Stimulated activated CD8-positive, alpha-beta memory T cell treated with anti-CD3 and anti-CD28 coated beads, Interleukin-4, amount 100 ng/mL, for 4 hours (primary cell): ENCODE results near the gene PANX2.
"Not testable (repeated sequence)": the region's sequence is repeated elsewhere in the genome, so short reads cannot be mapped to it uniquely, and the experiment has no call there.

Experiments
- DNase-seq, 2 donors: peaks; one replicate each; pipeline ENCODE4 v3.0.0-alpha.2; 2020; ENCODE audit warnings: low read depth in 2 of 2, low spot score in 1 of 2

Gene PANX2

GRCh38 chr22:50147258-50148165 is 23.0 kb upstream of the PANX2 start:
- DNase-seq, result not testable (repeated sequence)

DNA sequence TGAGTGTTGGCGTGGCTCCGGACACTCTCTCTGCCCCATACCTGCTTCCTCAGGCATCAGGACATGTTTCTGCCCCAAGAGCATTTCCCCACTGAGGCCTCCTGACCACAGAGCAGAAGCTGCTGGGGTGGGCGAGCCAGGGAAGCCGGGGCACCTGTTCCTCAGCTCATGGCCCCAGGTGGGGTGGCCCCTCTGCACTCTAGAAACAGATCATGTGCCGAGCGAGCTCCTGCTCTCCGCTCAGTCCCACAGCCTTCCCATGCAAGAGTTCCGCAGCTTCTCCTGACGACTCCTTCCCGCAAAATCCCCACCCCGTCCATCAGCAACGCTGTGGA is 22.4 kb upstream of the PANX2 start:
- no peak for DNase-seq

- peak; percentile 35 to 51 for DNase-seq
Measured at GRCh38 chr22:50148991-50149721, 21.4 kb upstream of the PANX2 start.

- no peak for DNase-seq
Measured at GRCh38 chr22:50150161-50151129, 20.1 kb upstream of the PANX2 start.

DNA sequence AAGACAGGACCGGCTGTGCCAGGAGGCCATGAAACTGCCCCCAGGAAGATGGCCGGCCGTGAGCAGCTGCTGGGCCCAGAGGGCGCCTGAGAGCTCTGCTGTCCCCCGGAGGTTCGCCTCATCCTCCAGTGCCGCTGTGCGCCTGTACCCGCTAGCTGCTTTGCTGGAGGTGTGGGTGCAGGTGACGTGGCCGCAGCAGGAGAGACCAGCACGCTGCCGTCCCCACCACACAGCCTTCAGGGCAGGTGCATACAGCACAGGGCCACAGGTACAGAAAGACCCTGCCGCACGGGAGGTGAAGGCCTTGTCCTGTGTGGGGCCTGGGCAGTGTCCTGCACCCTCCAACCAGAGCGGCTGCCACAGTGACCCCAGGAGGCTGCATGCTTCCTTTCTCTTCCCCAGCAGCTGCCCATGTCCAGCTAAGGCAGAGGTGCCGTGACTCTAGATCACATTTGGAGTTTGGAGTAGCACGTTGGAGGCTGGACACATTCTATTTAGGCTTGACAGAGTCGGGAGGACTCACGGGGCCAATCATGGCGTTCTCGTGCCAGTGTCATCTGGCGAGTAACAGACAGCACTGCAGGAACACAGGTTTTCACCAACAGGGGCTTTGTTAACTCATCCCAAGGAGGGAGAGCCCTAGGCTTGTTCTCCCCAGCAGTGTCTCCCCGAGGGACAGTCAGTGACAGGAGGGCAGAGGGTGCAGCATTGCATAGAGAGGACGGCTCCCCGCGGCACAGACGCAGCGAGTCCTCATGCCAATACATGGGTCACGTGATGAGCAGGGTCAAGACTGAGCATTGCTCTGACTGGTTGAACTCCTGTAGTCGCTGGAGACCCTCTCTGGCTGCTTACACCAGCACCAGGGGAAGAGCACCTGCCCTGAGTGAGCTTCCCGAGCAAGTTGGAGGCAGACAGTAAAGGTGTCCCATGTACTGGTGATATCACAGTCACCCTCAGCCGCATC is 18.7 kb upstream of the PANX2 start:
- no peak for DNase-seq

- DNase-seq, result no peak
Measured at GRCh38 chr22:50153056-50153755, 17.3 kb upstream of the PANX2 start.

DNA sequence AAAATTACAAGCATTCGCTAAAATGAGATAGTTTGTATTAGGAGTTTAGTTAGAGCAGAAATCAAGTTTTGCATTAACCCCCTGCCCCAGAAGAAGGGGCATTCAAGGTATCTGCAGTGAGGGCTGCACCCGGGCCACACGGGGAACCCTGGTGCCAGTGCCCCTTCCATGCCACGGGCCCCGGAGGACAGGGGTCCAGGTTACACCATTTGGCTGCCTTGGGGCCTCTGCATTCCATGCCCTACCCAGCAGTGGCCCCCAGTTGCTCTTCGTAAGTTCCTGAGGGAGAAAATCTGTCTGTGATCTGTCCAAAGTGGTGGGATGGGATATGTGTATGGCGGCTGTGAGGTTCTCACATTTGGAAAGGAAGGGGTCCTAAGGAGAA is 16.8 kb upstream of the PANX2 start:
- no peak for DNase-seq

DNA sequence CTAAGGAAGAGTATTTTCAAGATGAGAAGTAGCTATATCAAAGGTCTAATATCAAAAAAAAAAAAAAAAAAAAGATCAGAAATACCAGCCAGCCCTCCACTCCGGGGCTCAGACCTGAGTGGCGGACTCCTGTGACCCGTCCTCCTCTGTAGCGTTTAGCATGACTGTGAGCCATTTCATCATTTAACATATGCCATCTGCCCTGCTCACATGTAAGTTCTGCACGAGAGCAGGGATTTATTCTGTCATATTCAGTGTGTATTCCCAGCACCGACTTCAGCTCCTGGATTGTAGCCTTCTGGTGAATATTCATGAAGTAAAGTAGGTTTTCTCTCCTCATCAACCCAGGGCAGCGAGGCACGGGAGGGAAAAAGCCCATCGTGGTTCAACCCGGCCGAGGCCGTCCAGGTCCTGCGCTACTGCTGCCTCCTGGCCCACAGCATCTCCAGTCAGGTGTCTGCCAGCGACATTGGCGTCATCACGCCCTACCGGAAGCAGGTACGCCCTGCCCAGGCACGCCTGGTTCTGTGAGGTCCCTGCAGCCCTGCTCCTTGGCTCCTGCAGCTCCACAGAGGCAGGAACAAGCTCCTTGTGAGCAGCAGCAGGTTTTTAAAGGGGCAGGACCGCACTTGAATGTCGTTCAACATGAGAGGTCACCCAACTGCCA is 12.7 kb upstream of the PANX2 start:
- no peak for DNase-seq

DNA sequence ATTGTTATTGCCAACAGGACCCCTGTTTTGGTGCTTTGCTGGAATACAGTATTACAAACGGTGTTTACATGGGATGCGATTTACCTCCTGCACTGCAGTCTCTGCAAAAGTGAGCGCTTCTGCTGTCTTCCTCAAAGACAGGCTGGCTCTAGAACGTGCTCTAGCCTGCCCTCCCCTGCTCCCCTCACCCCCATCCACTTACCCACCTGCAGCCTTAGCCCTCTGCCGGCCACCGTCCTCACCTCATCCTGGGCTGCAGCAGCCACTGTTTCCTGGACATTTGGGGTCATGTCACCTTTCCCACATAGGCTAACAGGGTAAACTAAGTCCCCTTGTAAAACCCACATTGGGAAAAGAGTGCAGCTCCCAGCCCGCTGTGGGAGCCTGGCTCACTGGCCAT is 9.6 kb upstream of the PANX2 start:
- DNase-seq, result no peak

- no peak for DNase-seq
Measured at GRCh38 chr22:50161508-50162390, 8.8 kb upstream of the PANX2 start.

DNA sequence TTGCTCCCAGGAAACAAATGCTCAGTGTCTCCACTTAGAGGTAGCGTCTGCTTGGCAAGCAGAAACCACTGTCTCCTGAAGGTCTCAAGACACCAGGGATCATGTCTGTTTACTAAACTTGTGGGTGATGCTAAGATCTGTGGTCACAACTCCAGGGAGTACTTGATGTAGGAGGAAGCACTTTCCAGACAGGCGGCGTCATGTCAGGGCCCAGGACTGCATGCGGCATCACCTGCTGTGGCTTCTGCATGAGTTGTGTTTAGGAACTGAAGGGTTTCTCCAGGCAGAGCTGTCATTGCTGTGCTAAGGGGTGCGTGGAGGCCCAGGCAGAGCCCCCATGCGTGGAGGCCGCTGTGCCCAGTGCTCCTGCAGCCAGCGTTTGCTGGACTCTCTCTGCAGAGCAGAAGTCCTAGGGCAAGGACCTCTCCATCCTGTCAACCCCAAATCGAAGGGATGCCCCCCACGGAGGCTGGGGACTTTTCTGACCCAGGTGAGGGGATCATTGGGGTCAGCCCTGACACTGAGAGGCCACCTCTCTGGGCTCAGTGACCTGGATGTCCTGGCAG is 8.1 kb upstream of the PANX2 start:
- no peak for DNase-seq

DNA sequence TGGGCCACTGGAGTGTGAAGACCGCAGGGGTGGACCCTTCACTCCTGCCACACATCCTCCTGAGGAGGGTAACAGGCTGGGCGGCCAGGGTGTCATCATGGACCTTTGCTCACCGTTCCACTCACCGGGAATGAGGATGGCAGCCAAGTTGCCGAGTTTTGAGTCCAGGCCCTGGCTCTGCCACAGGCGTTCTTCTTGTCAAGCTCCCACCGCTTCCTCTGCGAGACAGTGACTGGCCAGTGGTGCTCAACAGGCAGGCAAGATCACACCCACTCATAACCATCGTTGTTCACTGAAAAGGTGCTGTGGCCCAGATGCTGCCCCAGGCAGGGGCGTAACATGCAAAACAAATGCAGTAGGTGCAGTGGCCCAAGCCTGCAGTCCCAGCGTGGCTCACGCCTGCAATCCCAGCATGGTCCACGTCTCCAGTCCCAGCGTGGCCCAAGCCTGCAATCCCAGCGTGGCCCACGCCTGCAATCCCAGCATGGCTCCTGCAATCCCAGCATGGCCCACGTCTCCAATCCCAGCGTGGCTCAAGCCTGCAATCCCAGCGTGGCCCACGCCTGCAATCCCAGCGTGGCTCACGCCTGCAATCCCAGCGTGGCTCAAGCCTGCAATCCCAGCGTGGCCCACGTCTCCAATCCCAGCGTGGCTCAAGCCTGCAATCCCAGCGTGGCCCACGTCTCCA is 5.0 kb upstream of the PANX2 start:
- DNase-seq, result no peak

DNA sequence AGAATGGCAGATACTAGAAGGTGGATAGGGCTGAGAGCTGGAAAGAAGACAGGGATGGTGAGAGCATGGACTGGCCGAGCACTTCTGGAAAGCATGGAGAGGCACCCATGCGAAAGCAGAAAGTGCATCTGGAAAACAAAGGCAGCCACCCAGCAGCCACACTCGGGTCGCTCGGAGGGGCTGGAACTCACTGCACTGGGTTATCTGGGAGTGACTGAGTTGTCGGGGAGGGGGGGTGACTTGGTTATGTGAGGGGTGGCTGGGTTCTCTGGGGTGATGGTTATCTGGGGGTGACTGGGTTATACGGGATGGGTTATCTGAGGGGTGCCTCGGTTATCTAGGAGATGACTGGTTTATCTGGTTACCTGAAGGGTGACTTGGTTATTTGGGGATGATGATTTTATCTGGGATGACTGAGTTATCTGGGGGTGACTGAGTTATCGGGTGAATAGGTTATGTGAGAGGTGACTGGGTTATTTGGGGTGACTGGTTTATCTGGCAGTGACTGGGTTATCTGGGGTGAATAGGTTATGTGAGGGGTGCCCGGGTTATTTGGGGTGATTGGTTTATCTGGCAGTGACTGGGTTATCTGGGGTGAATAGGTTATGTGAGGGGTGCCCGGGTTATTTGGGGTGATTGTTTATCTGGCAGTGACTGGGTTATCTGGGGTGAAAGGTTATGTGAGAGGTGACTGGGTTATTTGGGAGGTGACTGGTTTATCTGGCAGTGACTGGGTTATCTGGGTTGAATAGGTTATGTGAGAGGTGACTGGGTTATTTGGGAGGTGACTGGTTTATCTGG is 2.6 kb upstream of the PANX2 start:
- DNase-seq, result no peak

DNA sequence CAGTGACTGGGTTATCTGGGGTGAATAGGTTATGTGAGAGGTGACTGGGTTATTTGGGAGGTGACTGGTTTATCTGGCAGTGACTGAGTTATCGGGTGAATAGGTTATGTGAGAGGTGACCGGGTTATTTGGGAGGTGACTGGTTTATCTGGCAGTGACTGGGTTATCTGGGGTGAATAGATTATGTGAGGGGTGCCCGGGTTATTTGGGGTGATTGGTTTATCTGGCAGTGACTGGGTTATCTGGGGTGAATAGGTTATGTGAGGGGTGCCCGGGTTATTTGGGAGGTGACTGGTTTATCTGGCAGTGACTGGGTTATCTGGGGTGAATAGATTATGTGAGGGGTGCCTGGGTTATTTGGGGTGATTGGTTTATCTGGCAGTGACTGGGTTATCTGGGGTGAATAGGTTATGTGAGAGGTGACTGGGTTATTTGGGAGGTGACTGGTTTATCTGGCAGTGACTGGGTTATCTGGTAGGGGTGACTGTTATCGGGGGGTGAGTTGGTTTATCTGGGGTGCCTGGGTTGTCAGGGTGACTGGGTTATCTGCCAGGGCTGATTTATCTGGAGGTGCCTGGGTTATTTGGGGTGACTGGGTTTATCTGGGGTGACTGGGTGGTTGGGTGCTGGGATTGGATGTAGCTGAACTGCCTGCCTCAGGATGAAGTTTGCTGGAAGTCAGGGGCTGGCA is 1.9 kb upstream of the PANX2 start:
- not testable (repeated sequence) for DNase-seq

DNA sequence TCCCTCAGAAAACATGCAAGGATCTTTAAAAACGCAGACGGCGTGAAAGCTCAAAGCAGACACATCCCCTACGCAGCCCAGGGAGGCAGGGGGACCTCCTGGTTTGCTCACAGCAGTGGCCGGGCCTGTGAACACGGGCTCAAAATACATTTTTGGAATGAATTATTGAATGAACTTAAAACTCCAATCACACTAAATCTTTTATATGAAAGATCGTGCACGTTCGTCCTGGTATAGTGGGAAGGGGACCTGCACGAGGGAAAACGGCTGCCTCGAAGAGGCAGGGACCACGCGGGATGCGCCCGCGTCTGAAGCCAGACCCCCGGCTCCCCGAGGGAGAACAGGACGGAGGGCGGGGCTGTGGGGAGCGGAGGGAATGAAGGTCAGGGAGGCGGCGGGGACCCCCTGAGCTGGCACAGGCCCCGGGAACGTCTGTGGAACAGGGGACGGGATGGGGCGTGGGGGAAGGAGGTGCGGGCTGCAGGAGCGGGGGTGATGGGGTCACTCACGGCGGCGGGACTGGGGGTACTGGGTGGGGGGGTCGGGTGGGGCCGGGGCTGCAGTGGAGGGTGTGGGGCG is 1.3 kb upstream of the PANX2 start:
- no peak for DNase-seq
